Non-pigmented ciliary epithelial cell (primary cell): Measurements from ENCODE around the gene ZFYVE28.

Experiments used
- DNase-seq: peaks from one replicate; pipeline ENCODE4 v3.0.0-alpha.2; 2010; ENCODE audit warnings: low read depth

Gene ZFYVE28

GRCh38 chr4:2259036-2259540 is 159.4 kb downstream of the ZFYVE28 start:
- no peak for DNase-seq

DNA sequence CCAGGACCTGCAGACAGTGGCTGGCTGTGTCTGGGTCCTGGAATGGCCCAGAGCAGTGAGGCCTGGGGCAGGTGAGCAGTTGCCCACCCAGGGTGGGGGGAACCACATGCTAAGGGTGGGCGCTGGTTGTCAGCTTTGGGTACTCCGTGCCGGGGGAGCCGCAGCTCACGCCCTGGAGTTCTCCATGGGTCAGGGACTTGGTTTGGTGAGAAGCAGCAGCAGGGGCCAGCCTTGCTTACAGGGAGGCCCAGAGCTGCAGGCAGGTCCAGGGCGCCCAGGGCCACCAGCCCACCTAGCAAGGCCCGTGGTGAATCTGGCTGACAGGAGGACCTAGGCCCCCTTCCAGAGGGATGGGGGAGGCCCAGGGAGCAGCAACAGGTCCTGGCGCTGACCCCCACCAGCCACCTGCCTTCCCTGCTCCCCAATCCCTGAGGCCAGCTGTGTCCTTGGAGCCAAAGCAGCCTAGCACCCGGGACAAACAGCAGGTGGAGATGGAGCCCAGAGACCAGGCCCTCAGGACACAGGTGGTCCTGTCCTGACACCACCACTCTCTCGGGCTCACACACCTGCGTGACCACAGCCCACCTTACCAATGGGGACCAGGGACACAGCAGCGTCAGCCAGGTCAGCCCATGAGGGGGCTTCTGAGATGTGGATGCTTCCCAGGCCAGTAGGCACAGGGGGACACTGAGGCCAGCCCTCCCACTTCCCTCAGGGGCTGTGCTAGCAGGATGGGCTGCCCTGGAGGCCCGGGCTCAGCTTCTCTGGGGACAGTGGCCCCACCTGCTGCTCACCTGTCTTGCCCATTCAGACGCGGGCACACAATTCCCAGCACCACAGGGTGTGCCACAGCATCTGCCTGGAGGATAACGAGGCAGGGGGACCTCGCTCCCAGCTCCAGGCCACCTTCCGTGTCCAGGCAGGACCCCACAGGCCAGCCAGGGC is 160.1 kb downstream of the ZFYVE28 start:
- no peak for DNase-seq

GRCh38 chr4:2257361-2258081 is 160.9 kb downstream of the ZFYVE28 start:
- no peak for DNase-seq

DNA sequence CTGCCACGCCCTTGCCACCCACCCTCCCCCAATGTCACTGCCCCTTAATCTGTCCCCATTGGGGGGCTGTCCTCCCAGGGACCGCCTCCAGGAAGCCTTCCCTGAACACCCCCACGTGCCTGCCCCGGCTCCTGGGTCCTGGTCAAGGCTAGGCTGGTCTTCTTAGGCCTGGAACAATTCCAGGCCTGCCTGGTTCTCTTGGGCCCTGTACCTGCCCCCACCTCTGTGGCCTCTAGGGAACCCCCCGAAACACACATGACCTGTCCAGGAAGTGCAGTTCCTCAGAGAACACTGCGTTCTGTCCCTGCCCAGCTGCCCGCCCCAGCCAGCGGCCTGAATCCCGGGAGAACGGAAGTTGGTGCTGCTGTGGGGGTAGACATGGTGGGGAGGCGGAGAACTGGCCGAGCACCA is 161.7 kb downstream of the ZFYVE28 start:
- DNase-seq: no peak

DNA sequence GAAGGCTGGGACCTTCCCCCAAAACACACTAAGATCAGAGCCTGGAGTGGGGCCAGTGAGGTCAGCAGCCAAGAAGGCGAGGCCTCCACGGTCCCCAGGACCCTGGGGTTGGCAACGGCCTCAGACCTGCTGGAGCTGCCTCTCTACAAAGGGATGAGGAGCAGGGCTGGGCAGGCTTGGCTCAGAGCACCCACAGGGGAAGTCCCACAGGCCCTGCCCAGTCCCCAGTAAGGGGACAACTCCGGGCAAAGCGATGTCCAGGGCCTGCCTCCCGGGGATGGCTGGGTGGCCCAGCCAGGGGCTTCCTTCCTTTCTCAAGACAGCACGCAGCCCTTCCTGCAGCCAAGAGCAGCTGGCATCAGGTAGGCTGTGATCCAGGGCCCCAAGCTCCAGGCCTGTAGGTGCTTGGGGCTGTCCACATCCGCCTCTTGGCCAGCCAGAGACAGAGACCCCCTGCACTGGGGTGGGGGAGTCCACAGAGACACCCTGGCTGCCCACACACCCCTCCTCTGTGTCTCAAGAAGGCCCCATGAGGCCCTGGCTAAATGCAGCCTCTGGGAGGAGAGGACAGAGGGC is 162.2 kb downstream of the ZFYVE28 start:
- DNase-seq: no peak

DNA sequence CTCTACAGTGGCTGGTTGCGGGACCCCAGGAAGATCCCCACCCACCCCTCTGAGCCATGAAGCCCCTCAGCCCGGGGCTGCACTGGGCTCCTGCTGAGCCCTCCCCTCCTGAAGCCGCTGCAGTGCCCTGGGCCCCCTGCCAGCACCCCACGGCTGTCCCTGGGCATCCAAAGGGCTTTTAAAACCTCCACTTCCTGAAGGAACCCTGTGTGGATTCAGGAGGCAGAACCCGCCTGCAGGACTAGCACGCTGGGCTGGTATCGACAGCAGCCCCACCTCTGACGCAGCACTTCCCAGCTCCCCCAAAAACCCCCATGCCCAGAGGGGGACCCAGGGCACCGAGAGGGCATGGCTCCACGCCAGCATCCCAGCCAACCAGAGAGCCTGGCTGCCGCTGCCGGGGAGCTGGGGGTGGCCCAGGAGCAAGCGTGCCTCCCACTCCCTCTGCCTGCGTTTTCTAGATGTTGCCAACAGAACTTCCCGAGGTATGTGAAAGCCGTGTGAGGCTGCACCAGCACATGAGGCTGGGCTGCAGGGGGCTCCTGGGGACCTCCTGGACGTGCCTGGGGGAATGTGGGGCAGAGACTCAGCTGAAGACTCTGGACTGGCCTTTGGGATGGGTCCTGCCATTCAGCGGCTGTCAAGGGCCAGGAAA is 162.8 kb downstream of the ZFYVE28 start:
- DNase-seq: no peak

DNA sequence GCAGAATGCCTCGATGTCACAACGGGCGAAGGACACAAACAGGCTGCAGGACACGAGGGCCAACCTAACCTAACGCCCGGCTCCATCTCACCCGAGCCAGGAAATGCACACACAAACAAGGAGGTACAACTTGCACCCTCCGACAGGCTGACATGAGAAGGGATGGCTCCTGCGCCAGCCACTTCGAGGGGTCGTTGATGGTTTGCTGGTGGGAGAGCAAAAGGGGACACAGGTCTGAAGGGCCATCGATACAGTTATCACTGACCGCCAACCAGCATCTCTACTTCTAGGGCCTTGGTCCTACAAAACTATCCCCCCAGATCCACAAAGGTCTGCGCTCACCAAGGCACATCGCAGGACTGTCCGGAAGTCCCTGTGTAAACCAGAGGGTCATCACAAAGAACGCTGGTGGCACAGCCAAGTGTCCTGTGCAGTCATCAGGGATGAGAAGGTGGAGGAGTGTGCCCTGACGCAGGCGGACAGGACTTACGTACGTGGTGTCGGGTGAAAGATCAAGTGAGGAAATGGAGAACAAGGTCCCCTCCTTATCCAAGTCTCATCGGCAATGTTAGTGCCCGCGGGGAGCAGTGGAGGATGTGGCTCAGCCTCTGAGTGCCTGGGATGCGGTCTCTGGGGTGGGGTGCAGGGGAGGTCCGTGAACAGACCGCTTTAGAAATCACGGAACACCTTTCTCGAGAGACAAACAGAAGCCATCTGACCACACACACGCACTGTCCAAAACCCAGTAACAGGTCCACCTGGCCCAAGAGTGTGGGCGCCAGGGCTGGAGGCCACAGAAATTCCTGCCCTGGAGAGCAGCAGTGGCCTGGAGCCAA is 163.6 kb downstream of the ZFYVE28 start:
- DNase-seq: no peak

GRCh38 chr4:2253160-2254084 is 165.0 kb downstream of the ZFYVE28 start:
- DNase-seq: no peak

DNA sequence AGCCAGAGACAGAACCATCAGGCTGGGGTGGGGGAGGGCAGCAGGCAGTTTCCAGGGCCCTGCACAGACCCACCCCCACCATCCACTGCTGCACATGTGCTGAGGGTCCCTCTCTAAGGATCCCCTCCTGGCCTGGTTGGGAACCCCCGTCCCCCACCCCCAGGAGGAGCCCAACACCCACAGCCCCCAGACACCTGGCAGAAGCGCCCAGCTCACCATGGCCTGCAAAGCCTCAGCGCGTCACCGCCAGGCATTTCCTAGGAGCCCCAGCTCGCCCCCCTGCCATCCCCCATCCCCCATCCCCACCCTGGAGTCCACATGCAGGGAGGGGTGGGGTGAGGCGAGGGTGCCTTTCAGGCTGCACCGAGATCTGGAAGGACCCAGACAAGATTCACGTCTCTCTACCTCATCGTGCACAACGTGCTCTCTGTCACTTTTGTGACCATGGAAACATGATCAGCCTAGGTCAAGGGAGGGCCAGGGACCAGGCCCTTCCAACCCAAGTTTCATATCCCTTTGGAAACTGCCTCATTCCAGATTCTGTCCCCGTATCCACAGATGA is 165.8 kb downstream of the ZFYVE28 start:
- no peak for DNase-seq

- no peak for DNase-seq
These were observed 166.5 kb downstream of the ZFYVE28 start for GRCh38 chr4:2251795-2252529.

DNA sequence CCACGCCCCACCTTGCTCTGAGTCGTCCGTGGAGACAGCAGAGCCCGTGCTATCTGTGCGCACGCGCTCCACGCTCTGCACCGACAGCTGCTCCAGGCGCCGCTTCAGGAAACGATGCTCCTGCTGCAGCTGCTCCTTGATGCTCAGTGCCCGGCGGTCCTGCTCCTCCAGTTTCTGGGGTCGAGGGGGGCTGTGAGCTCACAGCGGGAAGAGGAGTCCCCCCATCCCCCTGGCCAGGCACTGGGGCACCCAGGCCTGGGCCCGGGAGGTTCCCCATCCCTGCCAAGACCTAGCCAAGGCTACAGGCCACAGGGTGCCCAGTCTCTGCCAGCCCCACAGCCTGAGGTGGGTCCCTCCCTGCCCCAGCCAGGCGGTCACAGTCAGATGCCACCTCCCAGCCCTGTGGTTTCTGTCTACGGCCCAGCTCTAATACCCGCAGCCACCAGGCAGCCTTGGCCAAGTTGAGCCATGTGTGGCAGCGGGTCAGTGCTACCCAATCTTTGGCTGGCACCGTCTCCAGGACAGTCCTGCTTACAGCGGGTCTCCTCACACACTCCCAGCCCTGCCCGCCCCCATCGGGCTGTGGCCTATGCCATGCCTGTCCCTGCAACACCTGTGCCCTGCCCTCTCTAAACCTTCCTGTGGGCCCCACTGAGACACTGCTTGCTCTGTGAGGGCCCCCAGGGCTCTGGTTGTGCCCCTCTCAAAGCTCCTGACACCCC is 167.2 kb downstream of the ZFYVE28 start:
- no peak for DNase-seq

GRCh38 chr4:2250357-2251072 is 167.9 kb downstream of the ZFYVE28 start:
- no peak for DNase-seq

DNA sequence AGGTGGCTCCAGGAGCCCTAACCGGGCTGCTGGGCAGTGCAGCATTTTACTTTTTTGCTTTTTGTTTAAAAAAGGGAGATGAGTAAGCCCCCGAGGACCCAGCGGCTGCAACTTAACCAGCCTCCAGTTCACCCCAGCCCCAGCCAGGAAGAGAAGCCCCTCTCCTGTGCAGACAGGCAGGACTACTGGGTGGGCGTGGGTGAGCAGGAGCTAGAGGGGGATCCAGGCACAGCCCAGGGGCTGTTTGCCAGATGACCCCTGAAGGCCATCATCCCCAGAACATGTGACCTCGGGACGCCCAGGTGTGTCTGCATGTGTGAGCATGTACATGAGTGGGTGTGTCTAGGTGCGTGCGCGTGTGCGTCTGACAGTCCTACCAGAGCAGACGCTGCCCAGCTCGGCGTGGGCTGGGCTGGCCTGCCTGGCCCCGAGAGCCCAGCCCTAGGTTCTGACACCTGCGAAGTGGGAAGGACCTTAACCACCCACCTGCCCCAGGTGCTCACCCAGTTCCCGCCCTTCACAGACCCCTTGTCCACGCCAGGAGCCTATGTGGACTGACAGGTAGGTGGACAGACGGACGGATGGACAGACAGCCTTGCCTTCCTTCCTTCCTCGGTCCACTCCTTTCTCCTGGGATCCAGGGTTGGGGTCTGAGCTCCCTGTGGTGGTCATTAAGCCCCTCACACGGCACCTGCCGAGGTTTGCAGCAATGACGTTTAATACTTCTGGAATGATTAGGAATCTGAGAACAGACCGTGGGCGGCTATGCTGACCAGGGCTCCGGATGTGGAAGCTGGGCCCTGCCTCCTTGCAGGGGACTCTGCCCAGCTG is 168.7 kb downstream of the ZFYVE28 start:
- no peak for DNase-seq

DNA sequence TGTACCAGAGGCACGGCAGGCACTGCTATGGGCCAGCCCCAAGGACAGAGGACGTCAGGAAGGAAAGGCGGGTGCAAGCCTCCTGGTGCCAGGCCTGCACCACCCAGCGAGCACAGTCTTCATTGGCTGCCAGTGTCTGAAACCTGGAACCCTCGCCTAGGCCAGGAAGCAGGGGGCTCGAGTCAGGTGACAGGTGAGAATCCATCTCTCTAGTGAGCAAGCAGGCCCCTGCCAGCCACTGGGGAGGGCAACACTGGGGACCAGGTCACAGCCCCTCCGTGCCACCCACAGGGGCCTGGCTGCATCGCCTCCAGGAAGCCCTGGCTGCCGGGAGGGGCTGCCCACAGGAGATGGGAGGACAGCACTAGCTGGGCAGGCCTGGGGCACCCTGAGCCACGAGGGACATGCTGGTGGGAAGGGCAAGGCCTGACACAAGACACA is 169.6 kb downstream of the ZFYVE28 start:
- no peak for DNase-seq

- DNase-seq: no peak
These were observed 170.2 kb downstream of the ZFYVE28 start for GRCh38 chr4:2248044-2248780.
